Measurements from ENCODE around the gene KRT40.
"Not testable (repeated sequence)": the region's sequence is repeated elsewhere in the genome, so short reads cannot be mapped to it uniquely, and the experiment has no call there.

- not testable (repeated sequence) for TF ChIP-seq CTCF (conservative IDR thresholded peaks at IDR 0.05); EZH2 (IDR thresholded peaks at IDR 0.05; ENCODE audit: low read depth)
Measured at GRCh38 chr17:40999563-40999962, 15.4 kb upstream of the KRT40 start, which contains the start of gene KRTAP3-2.
